BE2C (cell line): ENCODE data around the gene SHB.
A peak's percentile ranks its signal among the peaks of the same experiment; 100 is the strongest.
"Not testable (repeated sequence)": the region's sequence is repeated elsewhere in the genome, so short reads cannot be mapped to it uniquely, and the experiment has no call there.

Experiments used
- DNase-seq: peaks from one replicate; pipeline ENCODE4 v3.0.0-alpha.2; 2020
- H3K27me3 ChIP-seq: fragments of 250-450 bp; sonication (Bioruptor Pico); 2 replicates; pipeline ENCODE4 v1.5.1; 2020; ENCODE audit warnings: mild to moderate bottlenecking
- H3K36me3 ChIP-seq: fragments of 250-450 bp; sonication (Bioruptor Pico); 2 replicates; pipeline ENCODE4 v1.5.1; 2020; ENCODE audit warnings: mild to moderate bottlenecking
- H3K4me1 ChIP-seq: fragments of 250-450 bp; sonication (Bioruptor Pico); 2 replicates; pipeline ENCODE4 v1.5.1; 2020
- H3K4me3 ChIP-seq: 2 replicates; pipeline ENCODE4 v1.5.1; 2011; ENCODE audit warnings: low read depth, low read length
- H3K9me3 ChIP-seq: fragments of 250-450 bp; sonication (Bioruptor Pico); 2 replicates; pipeline ENCODE4 v1.5.1; 2020
- TF ChIP-seq, protein P1 (sequence below): IDR thresholded peaks from 2 replicates; pipeline ENCODE4 v1.5.1; 2012; ENCODE audit warnings: mild to moderate bottlenecking, low read depth, low read length

Gene SHB

DNA sequence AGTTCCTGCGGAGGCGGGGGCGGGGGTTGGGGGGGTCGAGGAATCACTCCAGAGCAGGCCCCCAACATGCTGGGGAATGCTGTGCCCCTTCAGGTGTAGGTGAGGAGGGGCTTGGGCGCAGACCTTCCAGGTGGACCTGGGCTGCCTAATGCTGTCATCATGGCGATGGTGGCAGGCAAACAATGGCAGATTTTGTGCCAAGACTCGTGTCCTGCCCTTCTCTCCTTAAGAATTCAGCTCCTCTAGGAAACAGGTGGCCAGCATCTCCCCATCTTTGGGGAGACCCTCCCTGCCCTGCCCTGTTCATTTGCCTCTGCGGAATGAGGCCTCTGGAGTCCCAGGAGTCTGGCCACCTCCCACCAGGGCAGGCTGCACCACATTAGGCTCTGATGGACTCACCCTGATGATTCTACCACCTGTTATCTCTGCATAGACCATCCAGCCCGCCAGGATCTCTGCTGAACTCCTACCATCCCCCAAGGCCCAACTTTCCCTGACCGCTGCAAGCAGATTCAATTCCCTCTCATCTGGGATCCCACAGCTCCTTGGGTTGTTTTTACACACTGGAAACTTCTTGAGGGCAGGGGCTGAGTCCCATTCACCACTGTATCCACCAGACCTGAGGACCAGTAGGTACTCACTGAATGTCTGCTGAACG lies 154.2 kb downstream of the SHB start:
- H3K4me3 ChIP-seq = no peak overlapping the region
- TF ChIP-seq, protein P1, sequence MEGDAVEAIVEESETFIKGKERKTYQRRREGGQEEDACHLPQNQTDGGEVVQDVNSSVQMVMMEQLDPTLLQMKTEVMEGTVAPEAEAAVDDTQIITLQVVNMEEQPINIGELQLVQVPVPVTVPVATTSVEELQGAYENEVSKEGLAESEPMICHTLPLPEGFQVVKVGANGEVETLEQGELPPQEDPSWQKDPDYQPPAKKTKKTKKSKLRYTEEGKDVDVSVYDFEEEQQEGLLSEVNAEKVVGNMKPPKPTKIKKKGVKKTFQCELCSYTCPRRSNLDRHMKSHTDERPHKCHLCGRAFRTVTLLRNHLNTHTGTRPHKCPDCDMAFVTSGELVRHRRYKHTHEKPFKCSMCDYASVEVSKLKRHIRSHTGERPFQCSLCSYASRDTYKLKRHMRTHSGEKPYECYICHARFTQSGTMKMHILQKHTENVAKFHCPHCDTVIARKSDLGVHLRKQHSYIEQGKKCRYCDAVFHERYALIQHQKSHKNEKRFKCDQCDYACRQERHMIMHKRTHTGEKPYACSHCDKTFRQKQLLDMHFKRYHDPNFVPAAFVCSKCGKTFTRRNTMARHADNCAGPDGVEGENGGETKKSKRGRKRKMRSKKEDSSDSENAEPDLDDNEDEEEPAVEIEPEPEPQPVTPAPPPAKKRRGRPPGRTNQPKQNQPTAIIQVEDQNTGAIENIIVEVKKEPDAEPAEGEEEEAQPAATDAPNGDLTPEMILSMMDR = no peak
- H3K27me3 ChIP-seq = no peaks in the 10 kb centered on the region
- H3K36me3 ChIP-seq = peaks cover 12% of the 10 kb centered on the region
- no peak for DNase-seq
- H3K9me3 ChIP-seq = no peaks in the 10 kb centered on the region
- peaks cover 4% of the 10 kb centered on the region for H3K4me1 ChIP-seq

DNA sequence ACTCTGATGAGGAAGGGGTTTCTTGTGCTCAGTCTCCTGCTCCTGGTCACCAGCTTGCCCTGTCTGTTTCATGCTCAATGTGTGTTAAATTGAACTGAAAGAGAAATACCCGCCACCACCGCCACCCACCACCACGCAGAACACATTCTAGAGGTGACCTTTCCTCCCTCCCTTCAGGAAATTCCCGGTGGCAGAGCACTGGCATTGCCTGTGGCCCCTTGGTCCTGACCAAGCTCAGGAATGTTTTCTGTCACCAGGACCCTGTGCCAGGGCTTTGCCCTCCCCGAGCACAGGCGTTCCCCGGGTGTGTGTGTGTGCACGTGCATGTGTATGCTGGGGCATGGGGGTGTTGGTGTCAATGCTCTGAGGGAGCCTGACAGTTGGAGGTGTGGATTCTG lies 154.9 kb downstream of the SHB start:
- peaks cover 12% of the 10 kb centered on the region for H3K36me3 ChIP-seq
- H3K4me1 ChIP-seq = peaks cover 4% of the 10 kb centered on the region
- no peaks in the 10 kb centered on the region for H3K9me3 ChIP-seq
- TF ChIP-seq, protein P1 = no peak
- H3K4me3 ChIP-seq = no peak overlapping the region
- no peaks in the 10 kb centered on the region for H3K27me3 ChIP-seq
- DNase-seq = no peak

DNA sequence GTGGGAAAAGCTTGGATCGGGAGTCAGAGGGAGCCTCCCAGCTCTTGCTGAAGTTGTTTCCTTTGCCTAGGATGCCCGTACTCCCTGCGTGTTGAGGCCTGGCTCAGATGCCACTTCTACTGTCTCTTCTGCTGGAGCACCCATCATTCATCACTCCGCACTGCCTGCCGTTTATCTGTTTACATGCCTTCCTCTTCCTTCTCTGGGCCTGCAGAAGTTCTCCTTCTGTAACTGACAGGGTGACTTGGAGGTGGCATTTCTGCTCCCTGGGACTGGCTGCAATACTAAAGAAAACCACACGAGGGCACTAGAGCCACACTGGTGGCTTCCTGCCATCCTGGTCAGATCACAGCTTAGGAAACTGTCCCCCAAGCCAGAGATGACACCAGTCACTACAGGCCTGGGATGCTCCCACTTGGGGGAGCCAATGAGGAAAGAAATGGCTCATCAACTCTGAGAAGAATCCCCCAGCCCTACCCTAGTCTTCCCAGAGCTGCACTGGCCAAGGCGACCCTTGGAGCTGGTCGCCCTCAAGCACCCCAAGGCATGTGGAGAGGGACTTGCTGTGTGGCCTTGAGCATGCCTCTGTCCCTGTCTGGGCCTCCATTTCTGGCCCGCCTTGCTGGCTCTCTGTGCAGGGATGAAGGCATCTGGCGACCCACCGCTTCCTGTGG lies 155.4 kb downstream of the SHB start:
- Histone ChIP-seq H3K27me3 (no peaks in the 10 kb centered on the region), H3K4me3 (no peak overlapping the region)

DNA sequence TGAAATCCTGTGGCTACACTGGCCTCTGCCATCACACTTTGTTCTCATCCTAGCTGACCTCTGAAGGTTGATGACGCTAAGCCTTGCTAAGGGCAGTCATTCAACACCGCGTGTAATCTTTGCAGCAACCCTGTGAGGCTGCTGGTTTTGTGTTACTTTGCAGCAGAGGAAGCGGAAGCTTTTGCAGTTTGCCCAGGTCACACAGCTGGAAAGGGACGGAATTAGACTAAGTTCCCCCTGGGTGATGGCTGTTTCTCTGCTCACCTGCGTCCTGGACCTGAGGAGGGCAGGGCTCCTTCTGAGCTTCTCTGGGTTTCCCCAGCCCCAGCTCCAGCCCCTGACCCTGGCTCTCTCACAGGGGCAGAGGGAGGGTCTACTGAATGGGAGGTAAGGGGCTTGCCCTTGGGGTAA lies 157.8 kb downstream of the SHB start:
- no peak for DNase-seq
- Histone ChIP-seq H3K4me1 (peaks cover 4% of the 10 kb centered on the region), H3K27me3 (no peaks in the 10 kb centered on the region), H3K36me3 (peaks cover 2% of the 10 kb centered on the region), H3K4me3 (no peak overlapping the region), H3K9me3 (no peaks in the 10 kb centered on the region)
- TF ChIP-seq, protein P1 = no peak

More for the DNA sequence above, 155.4 kb downstream of the SHB start:
- no peaks in the 10 kb centered on the region for H3K9me3 ChIP-seq
- DNase-seq = peak; percentile 89
- H3K36me3 ChIP-seq = peaks cover 12% of the 10 kb centered on the region
- TF ChIP-seq, protein P1 = peak; percentile 100
- peaks cover 4% of the 10 kb centered on the region for H3K4me1 ChIP-seq

DNA sequence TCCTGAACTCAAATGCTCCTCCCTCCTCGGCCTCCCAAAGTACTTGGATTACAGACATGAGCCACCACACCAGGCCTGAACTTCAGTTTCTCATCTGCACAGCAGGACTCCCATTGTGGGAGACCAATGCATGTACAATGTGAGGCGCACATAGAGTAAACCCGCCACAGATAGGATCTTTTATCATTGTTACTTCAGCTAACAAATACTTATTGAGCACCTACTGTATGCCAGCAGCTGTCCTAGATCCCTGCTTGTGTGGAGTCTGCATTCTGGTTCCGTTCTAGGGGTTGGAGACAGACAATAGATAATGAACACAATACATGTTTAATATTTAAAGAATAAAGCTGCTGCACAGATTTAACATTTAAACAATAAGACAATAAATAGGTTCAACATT lies 158.8 kb downstream of the SHB start:
- Histone ChIP-seq H3K4me3 (no peak overlapping the region), H3K36me3 (no peaks in the 10 kb centered on the region), H3K9me3 (no peaks in the 10 kb centered on the region), H3K4me1 (peaks cover 4% of the 10 kb centered on the region), H3K27me3 (no peaks in the 10 kb centered on the region)
- TF ChIP-seq, protein P1 = no peak
- no peak for DNase-seq

DNA sequence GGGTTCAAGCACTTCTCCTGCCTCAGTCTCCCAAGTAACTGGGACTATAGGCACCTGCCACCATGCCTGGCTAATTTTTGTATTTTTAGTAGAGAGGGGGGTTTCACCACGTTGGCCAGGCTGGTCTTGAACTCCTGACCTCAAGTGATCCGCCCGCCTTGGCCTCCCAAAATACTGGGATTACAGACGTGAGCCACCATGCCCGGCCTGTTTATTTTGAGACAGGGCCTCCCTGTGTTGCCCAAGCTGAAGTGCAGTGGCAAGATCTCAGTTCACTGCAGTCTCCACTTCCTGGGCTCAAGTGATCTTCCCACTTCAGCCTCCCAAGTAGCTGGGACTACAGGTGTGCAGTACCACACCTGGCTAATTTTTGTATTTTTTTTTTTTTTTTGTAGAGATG lies 159.2 kb downstream of the SHB start:
- not testable (repeated sequence) for H3K4me1 ChIP-seq, H3K9me3 ChIP-seq, H3K27me3 ChIP-seq, H3K36me3 ChIP-seq, DNase-seq, H3K4me3 ChIP-seq
